Fibroblast of lung (primary cell): Measurements from ENCODE around the gene DRD2.

Source experiments
- EZH2 ChIP-seq: IDR thresholded peaks from 2 replicates; pipeline ENCODE4 v1.5.1; 2012; ENCODE audit warnings: low read length, control low read depth, mild to moderate bottlenecking; ENCODE audit errors: missing control alignments
- TF ChIP-seq, protein P1 (sequence below), 2 donors: IDR thresholded peaks in 1 of 2; conservative IDR thresholded peaks in 1 of 2; 1 replicate in 1 of 2; 2 replicates in 1 of 2; pipeline ENCODE4 v1.5.1; 2011 to 2012; ENCODE audit warnings: low read length in 2 of 2, control low read depth in 1 of 2, inconsistent platforms in 1 of 2, low read depth in 1 of 2, mild to moderate bottlenecking in 1 of 2

DNA sequence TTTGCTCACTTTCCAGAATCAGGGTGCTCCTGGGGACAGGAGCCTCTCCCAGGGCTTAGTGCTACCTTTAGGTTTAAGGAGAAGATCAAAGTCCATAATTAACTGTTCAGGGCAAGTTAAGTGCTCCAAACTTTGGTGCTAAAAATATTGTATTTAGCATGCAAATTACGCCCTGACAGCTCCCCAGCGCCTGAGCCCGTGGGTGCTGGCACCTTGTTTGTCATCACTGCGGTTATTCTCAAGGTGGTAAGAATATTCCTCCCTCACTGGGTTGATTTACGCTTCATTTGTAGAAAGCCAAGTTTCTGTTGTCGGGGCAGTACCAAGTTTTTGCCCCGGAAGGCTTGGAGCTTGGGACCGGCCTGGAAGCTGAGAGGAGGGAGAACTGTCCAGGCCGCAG lies 66.3 kb downstream of the DRD2 start:
- TF ChIP-seq, protein P1, sequence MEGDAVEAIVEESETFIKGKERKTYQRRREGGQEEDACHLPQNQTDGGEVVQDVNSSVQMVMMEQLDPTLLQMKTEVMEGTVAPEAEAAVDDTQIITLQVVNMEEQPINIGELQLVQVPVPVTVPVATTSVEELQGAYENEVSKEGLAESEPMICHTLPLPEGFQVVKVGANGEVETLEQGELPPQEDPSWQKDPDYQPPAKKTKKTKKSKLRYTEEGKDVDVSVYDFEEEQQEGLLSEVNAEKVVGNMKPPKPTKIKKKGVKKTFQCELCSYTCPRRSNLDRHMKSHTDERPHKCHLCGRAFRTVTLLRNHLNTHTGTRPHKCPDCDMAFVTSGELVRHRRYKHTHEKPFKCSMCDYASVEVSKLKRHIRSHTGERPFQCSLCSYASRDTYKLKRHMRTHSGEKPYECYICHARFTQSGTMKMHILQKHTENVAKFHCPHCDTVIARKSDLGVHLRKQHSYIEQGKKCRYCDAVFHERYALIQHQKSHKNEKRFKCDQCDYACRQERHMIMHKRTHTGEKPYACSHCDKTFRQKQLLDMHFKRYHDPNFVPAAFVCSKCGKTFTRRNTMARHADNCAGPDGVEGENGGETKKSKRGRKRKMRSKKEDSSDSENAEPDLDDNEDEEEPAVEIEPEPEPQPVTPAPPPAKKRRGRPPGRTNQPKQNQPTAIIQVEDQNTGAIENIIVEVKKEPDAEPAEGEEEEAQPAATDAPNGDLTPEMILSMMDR (conservative IDR thresholded peaks at IDR 0.05 in 1 of 2, IDR thresholded peaks at IDR 0.05 in 1 of 2; ENCODE audit: low read depth in 1 of 2, low read length in 2 of 2) = no peak
- TF ChIP-seq EZH2 = no peak
